Measurements from ENCODE around the gene ZNF232.
"Not testable (repeated sequence)": the region's sequence is repeated elsewhere in the genome, so short reads cannot be mapped to it uniquely, and the experiment has no call there.

GRCh38 chr17:5132503-5133225, 21.0 kb upstream of the ZNF232 start:
- TF ChIP-seq POLR2A (IDR thresholded peaks at IDR 0.05); CTCF (IDR thresholded peaks at IDR 0.05); POLR2AphosphoS5 (IDR thresholded peaks at IDR 0.05; ENCODE audit: insufficient read depth in 1 of 2, low read depth in 1 of 2): not testable (repeated sequence)
